GM23338 (cell line): Measurements from ENCODE around the gene CNPPD1. TPM values are rescaled to one million over a fixed set of nuclear protein-coding genes. Genes with fewer than 3 reads are reported as not detected.

Experiments
- ATAC-seq: fragments of 200-7000 bp; cut with Tn5 transposase; 3 replicates; pipeline ENCODE4 v1.9.1; 2020
- DNase-seq: peaks from one replicate; pipeline ENCODE4 v3.0.0-alpha.2; 2015; ENCODE audit warnings: low spot score
- H2AFZ ChIP-seq: fragments of 200-600 bp; sonication (generic); 2 replicates; pipeline ENCODE4 v1.8.0; 2016; ENCODE audit warnings: antibody characterized with exemption, mild to moderate bottlenecking, moderate library complexity
- H3F3A ChIP-seq: fragments of 200-600 bp; sonication (generic); replicated peaks from 2 replicates; pipeline ENCODE4 v1.8.0; 2017; ENCODE audit warnings: antibody characterized with exemption, mixed run types, low read depth
- H3K27ac ChIP-seq: fragments of 200-600 bp; sonication (generic); 2 replicates; pipeline ENCODE4 v1.6.1; 2016; ENCODE audit warnings: low read depth
- H3K27me3 ChIP-seq: fragments of 200-600 bp; sonication (generic); 2 replicates; pipeline ENCODE4 v1.8.0; 2016; ENCODE audit warnings: mild to moderate bottlenecking, mixed run types, moderate library complexity; ENCODE audit not compliant: insufficient read depth
- H3K36me3 ChIP-seq: fragments of 200-600 bp; sonication (generic); 2 replicates; pipeline ENCODE4 v1.8.0; 2016; ENCODE audit warnings: mild to moderate bottlenecking; ENCODE audit not compliant: insufficient read depth
- H3K4me1 ChIP-seq: fragments of 200-600 bp; sonication (generic); 2 replicates; pipeline ENCODE4 v1.8.0; 2016; ENCODE audit warnings: mild to moderate bottlenecking, moderate library complexity; ENCODE audit not compliant: insufficient read depth
- H3K4me2 ChIP-seq: fragments of 200-600 bp; sonication (generic); 2 replicates; pipeline ENCODE4 v1.7.1; 2017; ENCODE audit warnings: mixed run types
- H3K4me3 ChIP-seq: fragments of 200-600 bp; sonication (generic); 2 replicates; pipeline ENCODE4 v1.6.1; 2016; ENCODE audit warnings: mixed run types
- H3K79me2 ChIP-seq: fragments of 200-600 bp; sonication (generic); replicated peaks from 2 replicates; pipeline ENCODE4 v1.8.0; 2017; ENCODE audit warnings: mild to moderate bottlenecking; ENCODE audit not compliant: insufficient read depth
- H3K9me2 ChIP-seq: fragments of 200-600 bp; sonication (generic); 2 replicates; pipeline ENCODE4 v1.8.0; 2017; ENCODE audit not compliant: insufficient read depth
- H4K20me1 ChIP-seq: fragments of 200-600 bp; sonication (generic); replicated peaks from 2 replicates; pipeline ENCODE4 v1.8.0; 2017; ENCODE audit warnings: mild to moderate bottlenecking; ENCODE audit not compliant: insufficient read depth
- H3K27ac Mint-ChIP-seq: 2 replicates; pipeline ENCODE4 v1.8.0; 2020; ENCODE audit warnings: inconsistent platforms, mild to moderate bottlenecking, moderate library complexity, mixed read lengths
- H3K27me3 Mint-ChIP-seq: 3 replicates; pipeline ENCODE4 v1.8.0; 2022; ENCODE audit warnings: low read depth, mild to moderate bottlenecking, moderate library complexity, mixed read lengths, inconsistent platforms; ENCODE audit not compliant: insufficient read depth, poor library complexity
- H3K36me3 Mint-ChIP-seq: 3 replicates; pipeline ENCODE4 v1.8.0; 2021; ENCODE audit warnings: low read depth, mild to moderate bottlenecking, inconsistent platforms, moderate library complexity, mixed read lengths
- H3K4me1 Mint-ChIP-seq: 3 replicates; pipeline ENCODE4 v1.8.0; 2020; ENCODE audit warnings: mild to moderate bottlenecking, inconsistent platforms, mixed read lengths
- H3K4me3 Mint-ChIP-seq: 3 replicates; pipeline ENCODE4 v1.8.0; 2021; ENCODE audit warnings: moderate library complexity, mild to moderate bottlenecking, inconsistent platforms, mixed read lengths
- H3K9me3 Mint-ChIP-seq: 3 replicates; pipeline ENCODE4 v1.8.0; 2020; ENCODE audit warnings: moderate library complexity, mild to moderate bottlenecking, inconsistent platforms, mixed read lengths
- CREB1 ChIP-seq: fragments of 250-450 bp; sonication (Bioruptor Pico); IDR thresholded peaks from 2 replicates; pipeline ENCODE4 v1.5.0; 2020; ENCODE audit warnings: low read depth, mild to moderate bottlenecking, moderate library complexity
- EZH2 ChIP-seq: fragments of 200-600 bp; sonication (generic); IDR thresholded peaks from one replicate; pipeline ENCODE4 v1.8.0; 2017; ENCODE audit warnings: antibody characterized with exemption, mild to moderate bottlenecking, low read depth; ENCODE audit not compliant: unreplicated experiment
- EZH2phosphoT487 ChIP-seq: fragments of 200-600 bp; sonication (generic); IDR thresholded peaks from one replicate; pipeline ENCODE4 v1.8.1; 2018; ENCODE audit warnings: antibody characterized with exemption; ENCODE audit not compliant: unreplicated experiment
- JUNB ChIP-seq: IDR thresholded peaks from one replicate; pipeline ENCODE4 v1.6.1; 2016; ENCODE audit warnings: antibody characterized with exemption; ENCODE audit not compliant: unreplicated experiment
- NANOG ChIP-seq: IDR thresholded peaks from 2 replicates; pipeline ENCODE4 v1.6.1; 2016; ENCODE audit warnings: antibody characterized with exemption, borderline replicate concordance
- POLR2AphosphoS5 ChIP-seq: IDR thresholded peaks from 2 replicates; pipeline ENCODE4 v1.6.1; 2016; ENCODE audit warnings: antibody characterized with exemption, low read depth
- STAT1 ChIP-seq: IDR thresholded peaks from one replicate; pipeline ENCODE4 v1.6.1; 2016; ENCODE audit warnings: antibody characterized with exemption; ENCODE audit not compliant: unreplicated experiment
- ZNF114 ChIP-seq: fragments of 250-450 bp; sonication (Bioruptor Pico); IDR thresholded peaks from 2 replicates; pipeline ENCODE4 v1.5.0; 2020; ENCODE audit warnings: mild to moderate bottlenecking, moderate library complexity
- ZNF331 ChIP-seq: fragments of 250-450 bp; sonication (Bioruptor Pico); IDR thresholded peaks from 2 replicates; pipeline ENCODE4 v1.5.0; 2020; ENCODE audit warnings: low read depth, mild to moderate bottlenecking, moderate library complexity
- ZNF462 ChIP-seq: fragments of 250-450 bp; sonication (Bioruptor Pico); IDR thresholded peaks from 2 replicates; pipeline ENCODE4 v1.5.0; 2020; ENCODE audit warnings: mild to moderate bottlenecking, moderate library complexity
- polyA plus RNA-seq: library from polyadenylated mRNA; unstranded; fragments of >200 nt; fragmentation: Nextera tagmentation; extraction: Ambion mirVana; gene quantifications from 2 replicates; pipeline ENCODE4 v1.2.1, GENCODE V29; 2016
- total RNA-seq: library from RNA; depleted of rRNA; stranded (reverse); fragments of >200 nt; shearing (Covaris generic); gene quantifications from 2 replicates; pipeline ENCODE4 v1.2.3, GENCODE V29; 2014
- TF ChIP-seq, protein P1 (sequence below), 2 experiments: fragments of 200-600 bp in 1 of 2; sonication (generic) in 1 of 2; conservative IDR thresholded peaks; 2 replicates each; pipeline versions ENCODE4 v1.5.1 to v1.6.1; 2016 to 2017; ENCODE audit warnings: antibody characterized with exemption in 2 of 2, low read depth in 2 of 2, mild to moderate bottlenecking in 2 of 2, moderate library complexity in 1 of 2
- TF ChIP-seq, protein P2 (sequence below): IDR thresholded peaks from one replicate; pipeline ENCODE4 v1.6.1; 2018; ENCODE audit warnings: antibody characterized with exemption; ENCODE audit not compliant: unreplicated experiment
- TF ChIP-seq, protein P3 (sequence below): IDR thresholded peaks from 2 replicates; pipeline ENCODE4 v1.6.1; 2016; ENCODE audit warnings: antibody characterized with exemption

Gene CNPPD1
- total and polyA plus RNA-seq, 2 experiments from 2014 or later = 18.0 to 18.2 TPM

DNA sequence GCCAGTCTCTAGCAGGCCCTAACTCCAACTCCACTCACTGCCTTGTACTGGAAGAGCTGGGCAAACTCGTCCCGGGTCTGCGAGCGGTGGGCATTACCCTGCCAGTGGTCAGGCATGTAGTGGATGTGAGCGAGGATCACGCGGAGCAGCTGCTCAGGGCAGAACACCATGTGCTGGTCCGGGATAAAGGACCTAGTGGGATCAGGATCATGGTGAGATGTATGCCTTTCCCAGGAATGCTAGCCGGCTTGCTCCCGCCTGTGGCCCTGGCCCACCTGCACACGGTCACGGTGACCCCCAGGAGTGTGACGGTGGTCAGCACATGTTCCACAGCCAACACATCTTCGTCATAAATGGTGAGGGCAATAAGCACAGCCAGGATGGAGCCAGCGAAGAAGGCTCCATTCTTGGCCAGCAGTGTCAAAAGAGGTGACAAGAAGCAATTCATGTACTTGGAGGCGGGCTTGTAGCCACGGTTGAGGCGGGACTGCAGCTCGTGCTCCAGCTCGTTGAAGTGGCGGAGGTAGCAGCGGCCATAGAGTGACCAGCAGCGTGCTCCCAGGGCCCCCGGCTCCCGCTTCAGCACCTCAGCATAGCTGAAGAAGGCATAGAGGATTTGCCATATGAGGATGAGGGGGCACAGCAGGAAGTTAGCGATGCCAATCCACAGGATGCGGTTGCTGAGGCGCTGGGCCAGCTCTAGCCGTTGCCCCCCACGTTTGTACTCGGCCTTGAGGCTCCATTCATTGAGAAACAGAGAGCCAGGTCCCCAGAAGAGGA is 47.3 kb upstream of the CNPPD1 start:
- no peaks in the 10 kb centered on the region for H3K27me3 ChIP-seq
- DNase-seq = no peak
- no peaks in the 10 kb centered on the region; the same call in 1 of the 2 replicates for H4K20me1 ChIP-seq
- peaks cover 4% of the 10 kb centered on the region; the same call in 1 of the 2 replicates for H3K79me2 ChIP-seq
- peaks cover 11% of the 10 kb centered on the region; the same call in 1 of the 2 replicates for H3K4me1 ChIP-seq
- H3K27ac ChIP-seq = no peak overlapping the region
- Mint-ChIP-seq H3K27me3 (peaks cover 9% of the 10 kb centered on the region), H3K36me3 (peaks cover 42% of the 10 kb centered on the region), H3K27ac (no peak overlapping the region), H3K4me3 (no peak overlapping the region), H3K9me3 (no peaks in the 10 kb centered on the region), H3K4me1 (peaks cover 13% of the 10 kb centered on the region)
- no peak overlapping the region for H3K4me3 ChIP-seq
- ATAC-seq = no peak
- no peaks in the 10 kb centered on the region for H3K9me2 ChIP-seq
- no peak overlapping the region for H3K4me2 ChIP-seq
- H3F3A ChIP-seq = peaks cover 9% of the 10 kb centered on the region; the same call in 1 of the 2 replicates
- peaks cover 5% of the 10 kb centered on the region; the same call in 1 of the 2 replicates for H3K36me3 ChIP-seq
- TF ChIP-seq STAT1 (no peak), ZNF114 (CRISPR knock-in tag) (no peak), ZNF462 (CRISPR knock-in tag) (no peak), POLR2AphosphoS5 (no peak), NANOG (no peak), EZH2 (no peak), JUNB (no peak), ZNF331 (CRISPR knock-in tag) (no peak), CREB1 (CRISPR knock-in tag) (no peak), EZH2phosphoT487 (no peak)
- TF ChIP-seq, protein P1, sequence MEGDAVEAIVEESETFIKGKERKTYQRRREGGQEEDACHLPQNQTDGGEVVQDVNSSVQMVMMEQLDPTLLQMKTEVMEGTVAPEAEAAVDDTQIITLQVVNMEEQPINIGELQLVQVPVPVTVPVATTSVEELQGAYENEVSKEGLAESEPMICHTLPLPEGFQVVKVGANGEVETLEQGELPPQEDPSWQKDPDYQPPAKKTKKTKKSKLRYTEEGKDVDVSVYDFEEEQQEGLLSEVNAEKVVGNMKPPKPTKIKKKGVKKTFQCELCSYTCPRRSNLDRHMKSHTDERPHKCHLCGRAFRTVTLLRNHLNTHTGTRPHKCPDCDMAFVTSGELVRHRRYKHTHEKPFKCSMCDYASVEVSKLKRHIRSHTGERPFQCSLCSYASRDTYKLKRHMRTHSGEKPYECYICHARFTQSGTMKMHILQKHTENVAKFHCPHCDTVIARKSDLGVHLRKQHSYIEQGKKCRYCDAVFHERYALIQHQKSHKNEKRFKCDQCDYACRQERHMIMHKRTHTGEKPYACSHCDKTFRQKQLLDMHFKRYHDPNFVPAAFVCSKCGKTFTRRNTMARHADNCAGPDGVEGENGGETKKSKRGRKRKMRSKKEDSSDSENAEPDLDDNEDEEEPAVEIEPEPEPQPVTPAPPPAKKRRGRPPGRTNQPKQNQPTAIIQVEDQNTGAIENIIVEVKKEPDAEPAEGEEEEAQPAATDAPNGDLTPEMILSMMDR (conservative IDR thresholded peaks at IDR 0.05; ENCODE audit: low read depth in 2 of 2) = no peak
- TF ChIP-seq, protein P2, sequence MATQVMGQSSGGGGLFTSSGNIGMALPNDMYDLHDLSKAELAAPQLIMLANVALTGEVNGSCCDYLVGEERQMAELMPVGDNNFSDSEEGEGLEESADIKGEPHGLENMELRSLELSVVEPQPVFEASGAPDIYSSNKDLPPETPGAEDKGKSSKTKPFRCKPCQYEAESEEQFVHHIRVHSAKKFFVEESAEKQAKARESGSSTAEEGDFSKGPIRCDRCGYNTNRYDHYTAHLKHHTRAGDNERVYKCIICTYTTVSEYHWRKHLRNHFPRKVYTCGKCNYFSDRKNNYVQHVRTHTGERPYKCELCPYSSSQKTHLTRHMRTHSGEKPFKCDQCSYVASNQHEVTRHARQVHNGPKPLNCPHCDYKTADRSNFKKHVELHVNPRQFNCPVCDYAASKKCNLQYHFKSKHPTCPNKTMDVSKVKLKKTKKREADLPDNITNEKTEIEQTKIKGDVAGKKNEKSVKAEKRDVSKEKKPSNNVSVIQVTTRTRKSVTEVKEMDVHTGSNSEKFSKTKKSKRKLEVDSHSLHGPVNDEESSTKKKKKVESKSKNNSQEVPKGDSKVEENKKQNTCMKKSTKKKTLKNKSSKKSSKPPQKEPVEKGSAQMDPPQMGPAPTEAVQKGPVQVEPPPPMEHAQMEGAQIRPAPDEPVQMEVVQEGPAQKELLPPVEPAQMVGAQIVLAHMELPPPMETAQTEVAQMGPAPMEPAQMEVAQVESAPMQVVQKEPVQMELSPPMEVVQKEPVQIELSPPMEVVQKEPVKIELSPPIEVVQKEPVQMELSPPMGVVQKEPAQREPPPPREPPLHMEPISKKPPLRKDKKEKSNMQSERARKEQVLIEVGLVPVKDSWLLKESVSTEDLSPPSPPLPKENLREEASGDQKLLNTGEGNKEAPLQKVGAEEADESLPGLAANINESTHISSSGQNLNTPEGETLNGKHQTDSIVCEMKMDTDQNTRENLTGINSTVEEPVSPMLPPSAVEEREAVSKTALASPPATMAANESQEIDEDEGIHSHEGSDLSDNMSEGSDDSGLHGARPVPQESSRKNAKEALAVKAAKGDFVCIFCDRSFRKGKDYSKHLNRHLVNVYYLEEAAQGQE = no peak
- TF ChIP-seq, protein P3, sequence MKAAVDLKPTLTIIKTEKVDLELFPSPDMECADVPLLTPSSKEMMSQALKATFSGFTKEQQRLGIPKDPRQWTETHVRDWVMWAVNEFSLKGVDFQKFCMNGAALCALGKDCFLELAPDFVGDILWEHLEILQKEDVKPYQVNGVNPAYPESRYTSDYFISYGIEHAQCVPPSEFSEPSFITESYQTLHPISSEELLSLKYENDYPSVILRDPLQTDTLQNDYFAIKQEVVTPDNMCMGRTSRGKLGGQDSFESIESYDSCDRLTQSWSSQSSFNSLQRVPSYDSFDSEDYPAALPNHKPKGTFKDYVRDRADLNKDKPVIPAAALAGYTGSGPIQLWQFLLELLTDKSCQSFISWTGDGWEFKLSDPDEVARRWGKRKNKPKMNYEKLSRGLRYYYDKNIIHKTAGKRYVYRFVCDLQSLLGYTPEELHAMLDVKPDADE = no peak
- H2AFZ ChIP-seq = no peak overlapping the region
